DMS114 treated with DMSO at 0.1 percent for 48 hours (cell line): ENCODE data around the gene ERC1.
"Not testable (repeated sequence)": the region's sequence is repeated elsewhere in the genome, so short reads cannot be mapped to it uniquely, and the experiment has no call there.

Source experiments
- DNase-seq: peaks from one replicate; lab custom pipeline; 2025; ENCODE audit not compliant: unreplicated experiment; lab: John Stamatoyannopoulos, UW

The ERC1 gene

GRCh38 chr12:981961-982360 is 9.1 kb upstream of the ERC1 start:
- DNase-seq, result no peak

GRCh38 chr12:988646-989045 is 2.4 kb upstream of the ERC1 start:
- DNase-seq, result no peak

- DNase-seq, result no peak
These were observed 2.0 kb upstream of the ERC1 start for GRCh38 chr12:989051-989450.

GRCh38 chr12:989751-990660 is 1.0 kb upstream of the ERC1 start:
- peak; percentile 53 for DNase-seq

- DNase-seq, result peak; percentile 45
These were observed 619 bp downstream of the ERC1 start for GRCh38 chr12:991350-992333.

- DNase-seq, result no peak
These were observed 1.6 kb downstream of the ERC1 start for GRCh38 chr12:992647-993046.

- DNase-seq, result no peak
These were observed 5.9 kb downstream of the ERC1 start for GRCh38 chr12:996881-997280.

- DNase-seq, result no peak
These were observed 6.5 kb downstream of the ERC1 start for GRCh38 chr12:997505-997904.

GRCh38 chr12:998020-998874 is 7.2 kb downstream of the ERC1 start:
- no peak for DNase-seq

- not testable (repeated sequence) for DNase-seq
These were observed 8.7 kb downstream of the ERC1 start for GRCh38 chr12:999736-1000135.

- no peak for DNase-seq
These were observed 10.5 kb downstream of the ERC1 start for GRCh38 chr12:1001507-1001906.

- no peak for DNase-seq
These were observed 12.7 kb downstream of the ERC1 start for GRCh38 chr12:1003600-1004271.

GRCh38 chr12:1006255-1006654 is 15.2 kb downstream of the ERC1 start:
- no peak for DNase-seq

GRCh38 chr12:1007276-1007675 is 16.3 kb downstream of the ERC1 start:
- DNase-seq, result no peak

GRCh38 chr12:1007994-1008393 is 17.0 kb downstream of the ERC1 start:
- no peak for DNase-seq

GRCh38 chr12:1011091-1011490 is 20.1 kb downstream of the ERC1 start:
- DNase-seq, result no peak

GRCh38 chr12:1013618-1014489 is 22.8 kb downstream of the ERC1 start:
- DNase-seq, result no peak

- DNase-seq, result no peak
These were observed 28.3 kb downstream of the ERC1 start for GRCh38 chr12:1019283-1019682.

- no peak for DNase-seq
These were observed 29.4 kb downstream of the ERC1 start for GRCh38 chr12:1020389-1020788.
